H1 (cell line): ENCODE results near the gene UPB1. TPM values are rescaled to one million over a fixed set of nuclear protein-coding genes. Genes with fewer than 3 reads are reported as not detected.

Source experiments
- CTCF ChIA-PET: fragments of 300-600 bp; sonication (Branson Sonifier 250); formaldehyde crosslinking; loops from one replicate; lab custom pipeline; 2021; ENCODE audit not compliant: partially characterized antibody; lab: Charles Lee
- POLR2A ChIA-PET: fragments of 300-600 bp; sonication (Branson Sonifier 250); formaldehyde crosslinking; loops from one replicate; lab custom pipeline; 2021; ENCODE audit warnings: inconsistent platforms; ENCODE audit not compliant: partially characterized antibody; lab: Charles Lee
- DNase-seq, 2 experiments: peaks; one replicate each; pipeline versions ENCODE4 v3.0.0 to v3.0.0-alpha.2; 2010 to 2022; ENCODE audit warnings: low spot score in 2 of 2, low read depth in 1 of 2, mixed read lengths in 1 of 2
- FAIRE-seq: peaks from 2 replicates; lab custom pipeline; 2011; peaks lifted over from hg19 to GRCh38; lab: Jason Lieb, UNC
- H2AFZ ChIP-seq: 2 replicates; pipeline ENCODE4 v1.8.1; 2012; ENCODE audit warnings: low read length, inconsistent platforms
- H2AK5ac ChIP-seq: 2 replicates; pipeline ENCODE4 v1.6.1; 2013; ENCODE audit warnings: low read depth, low read length
- H2BK120ac ChIP-seq: replicated peaks from 2 replicates; pipeline ENCODE3; 2013; ENCODE audit warnings: low read depth, low read length, inconsistent platforms
- H2BK12ac ChIP-seq: 2 replicates; pipeline ENCODE4 v1.6.1; 2013; ENCODE audit warnings: low read depth, low read length
- H2BK15ac ChIP-seq: 2 replicates; pipeline ENCODE4 v1.6.1; 2013; ENCODE audit warnings: low read length
- H2BK20ac ChIP-seq: 2 replicates; pipeline ENCODE4 v1.6.1; 2013; ENCODE audit warnings: low read length
- H2BK5ac ChIP-seq: 2 replicates; pipeline ENCODE4 v1.6.1; 2013; ENCODE audit warnings: low read depth, low read length
- H3K14ac ChIP-seq: 2 replicates; pipeline ENCODE4 v1.6.1; 2013; ENCODE audit warnings: inconsistent platforms; ENCODE audit not compliant: insufficient read length
- H3K18ac ChIP-seq: 2 replicates; pipeline ENCODE4 v1.6.1; 2013; ENCODE audit warnings: low read length; ENCODE audit errors: extremely low read depth
- H3K23ac ChIP-seq: 2 replicates; pipeline ENCODE4 v1.6.1; 2013; ENCODE audit warnings: inconsistent platforms; ENCODE audit not compliant: insufficient read length
- H3K23me2 ChIP-seq: 2 replicates; pipeline ENCODE4 v1.6.1; 2013; ENCODE audit warnings: low read depth, low read length
- H3K27ac ChIP-seq: 2 replicates; pipeline ENCODE4 v1.6.1; 2011; ENCODE audit warnings: low read depth, low read length, inconsistent platforms
- H3K27me3 ChIP-seq, 4 experiments: replicated peaks in 1 of 4; 1 replicate in 1 of 4; 2 replicates in 3 of 4; pipeline versions ENCODE4 v1.6.1 to v1.8.1; 2011 to 2013; ENCODE audit warnings: low read length in 3 of 4, mild to moderate bottlenecking in 3 of 4, inconsistent platforms in 2 of 4, mixed read lengths in 2 of 4, moderate library complexity in 1 of 4; ENCODE audit not compliant: control insufficient read depth in 3 of 4, insufficient read depth in 3 of 4; ENCODE audit errors: extremely low read depth in 1 of 4
- H3K36me3 ChIP-seq, 4 experiments: 2 replicates each; pipeline versions ENCODE4 v1.6.1 to v1.8.1; 2011 to 2013; ENCODE audit warnings: mild to moderate bottlenecking in 4 of 4, low read length in 3 of 4, moderate library complexity in 2 of 4, control low read depth in 1 of 4, inconsistent platforms in 1 of 4; ENCODE audit not compliant: insufficient read depth in 4 of 4, control insufficient read depth in 2 of 4
- H3K4ac ChIP-seq: replicated peaks from 2 replicates; pipeline ENCODE3; 2013; ENCODE audit warnings: low read length, low read depth, mixed read lengths, inconsistent platforms; ENCODE audit not compliant: insufficient read length
- H3K4me1 ChIP-seq, 4 experiments: replicated peaks in 1 of 4; 1 replicate in 1 of 4; 2 replicates in 3 of 4; pipeline versions ENCODE4 v1.6.1 to v1.8.1; 2011 to 2013; ENCODE audit warnings: low read length in 3 of 4, inconsistent platforms in 2 of 4, mixed read lengths in 1 of 4; ENCODE audit not compliant: insufficient read depth in 4 of 4, control insufficient read depth in 3 of 4
- H3K4me2 ChIP-seq, 2 experiments: 2 replicates each; pipeline versions ENCODE4 v1.6.1 to v1.8.1; 2011 to 2013; ENCODE audit warnings: low read depth in 2 of 2, low read length in 2 of 2, control low read depth in 1 of 2, inconsistent platforms in 1 of 2, mild to moderate bottlenecking in 1 of 2; ENCODE audit not compliant: insufficient read depth in 1 of 2
- H3K4me3 ChIP-seq, 4 experiments: fragments of 200-600, 300-600 bp in 1 of 4; sonication (generic), shearing (Covaris generic), sonication (Bioruptor Twin) in 1 of 4; 2 replicates each; pipeline versions ENCODE4 v1.5.1 to v1.8.1; 2011 to 2016; ENCODE audit warnings: low read length in 4 of 4, low read depth in 3 of 4, control low read depth in 2 of 4, inconsistent platforms in 2 of 4, mild to moderate bottlenecking in 2 of 4, mixed read lengths in 1 of 4, moderate library complexity in 1 of 4; ENCODE audit not compliant: insufficient read depth in 2 of 4; ENCODE audit errors: extremely low read depth in 1 of 4
- H3K56ac ChIP-seq: replicated peaks from 2 replicates; pipeline ENCODE3; 2013; ENCODE audit warnings: low read depth, mild to moderate bottlenecking, mixed read lengths, low read length, inconsistent platforms; ENCODE audit not compliant: insufficient read length
- H3K79me1 ChIP-seq: 2 replicates; pipeline ENCODE4 v1.6.1; 2013; ENCODE audit warnings: low read depth, low read length, control low read depth
- H3K79me2 ChIP-seq, 2 experiments: 2 replicates each; pipeline versions ENCODE4 v1.6.1 to v1.8.1; 2012 to 2013; ENCODE audit warnings: low read length in 2 of 2, mild to moderate bottlenecking in 2 of 2, inconsistent platforms in 1 of 2; ENCODE audit not compliant: insufficient read depth in 2 of 2, control insufficient read depth in 1 of 2
- H3K9ac ChIP-seq, 4 experiments: replicated peaks in 1 of 4; 1 replicate in 1 of 4; 2 replicates in 3 of 4; pipeline versions ENCODE4 v1.6.1 to v1.8.1; 2011 to 2013; ENCODE audit warnings: low read depth in 3 of 4, low read length in 3 of 4, control low read depth in 2 of 4, mild to moderate bottlenecking in 2 of 4, moderate library complexity in 2 of 4, inconsistent platforms in 1 of 4; ENCODE audit errors: extremely low read depth in 1 of 4
- H3K9me3 ChIP-seq, 2 experiments: 2 replicates each; pipeline versions ENCODE4 v1.6.1 to v1.8.1; 2012 to 2013; ENCODE audit warnings: mild to moderate bottlenecking in 2 of 2, moderate library complexity in 2 of 2, control low read depth in 1 of 2, inconsistent platforms in 1 of 2, low read depth in 1 of 2, low read length in 1 of 2, mixed read lengths in 1 of 2; ENCODE audit not compliant: insufficient read depth in 2 of 2
- H4K20me1 ChIP-seq, 2 experiments: replicated peaks in 1 of 2; 2 replicates each; pipeline versions ENCODE3 to v1.8.1; 2011 to 2013; ENCODE audit warnings: inconsistent platforms in 2 of 2, low read length in 2 of 2, mild to moderate bottlenecking in 1 of 2; ENCODE audit not compliant: insufficient read depth in 2 of 2, control insufficient read depth in 1 of 2
- H4K5ac ChIP-seq: 2 replicates; pipeline ENCODE4 v1.6.1; 2013; ENCODE audit warnings: low read length, low read depth, mixed read lengths, inconsistent platforms; ENCODE audit not compliant: insufficient read length
- H4K8ac ChIP-seq: 2 replicates; pipeline ENCODE4 v1.8.0; 2013; ENCODE audit warnings: mild to moderate bottlenecking, moderate library complexity, low read length, inconsistent platforms; ENCODE audit not compliant: insufficient read depth; ENCODE audit errors: extremely low read depth
- H4K91ac ChIP-seq: replicated peaks from 2 replicates; pipeline ENCODE3; 2013; ENCODE audit warnings: low read length, mixed read lengths, inconsistent platforms; ENCODE audit not compliant: insufficient read length
- CHD1 ChIP-seq: IDR thresholded peaks from 2 replicates; pipeline ENCODE4 v1.6.1; 2012; ENCODE audit warnings: low read depth, low read length, improper control_type of control experiment
- CHD2 ChIP-seq: IDR thresholded peaks from 2 replicates; pipeline ENCODE4 v1.6.1; 2012; ENCODE audit warnings: low read length, improper control_type of control experiment
- CTCF ChIP-seq, 3 experiments: IDR thresholded peaks; 1 replicate in 2 of 3; 2 replicates in 1 of 3; pipeline versions ENCODE4 v1.5.1 to v1.6.1; 2011; ENCODE audit warnings: low read length in 3 of 3, mild to moderate bottlenecking in 3 of 3, inconsistent platforms in 2 of 3, low read depth in 1 of 3, moderate library complexity in 1 of 3; ENCODE audit not compliant: insufficient read depth in 1 of 3; ENCODE audit errors: control extremely low read depth in 1 of 3
- EGR1 ChIP-seq: IDR thresholded peaks from 2 replicates; pipeline ENCODE4 v1.6.1; 2011; ENCODE audit warnings: low read depth, low read length, borderline replicate concordance
- RBBP5 ChIP-seq: IDR thresholded peaks from 2 replicates; pipeline ENCODE4 v1.7.1; 2012; ENCODE audit warnings: low read depth, mild to moderate bottlenecking, inconsistent platforms, low read length, moderate library complexity, borderline replicate concordance
- TCF12 ChIP-seq: IDR thresholded peaks from 2 replicates; pipeline ENCODE4 v1.6.1; 2011; ENCODE audit warnings: low read depth, mild to moderate bottlenecking, low read length
- WGBS, 2 experiments: shearing (Covaris generic) in 1 of 2; methylation state at CpG; one replicate each; pipeline versions ENCODE4 v1.1.6 to v1.1.7; 2013 to 2015; ENCODE audit warnings: low lambda C conversion rate in 2 of 2, mixed read lengths in 2 of 2, inconsistent platforms in 1 of 2, low coverage in 1 of 2, missing lambda C conversion rate in 1 of 2; ENCODE audit not compliant: insufficient replicate concordance in 2 of 2, insufficient coverage in 1 of 2, insufficient read length in 1 of 2; ENCODE audit errors: extremely low coverage in 1 of 2, missing lambda C conversion rate in 1 of 2; 5-methylcytosine and 5-hydroxymethylcytosine counted together
- polyA plus RNA-seq, 7 experiments: library from polyadenylated mRNA; depleted of rRNA in 3 of 7; stranded (reverse) in 5 of 7; unstranded in 2 of 7; fragments of >200 nt in 5 of 7; fragments of 200-250 nt in 2 of 7; gene quantifications; 1 replicate in 5 of 7; 2 replicates in 1 of 7; 4 replicates in 1 of 7; pipeline versions ENCODE4 v1.2.1 to v1.2.3, GENCODE V29; 2011 to 2013; ENCODE audit warnings: missing spikeins in 2 of 7, mixed read lengths in 2 of 7
- total RNA-seq: library from RNA; stranded (reverse); fragmentation: NEBNext Ultra II Directional; extraction: Animal tissue kit (Norgen Biotek cat#: 25700); gene quantifications from 2 replicates; pipeline ENCODE4 v1.2.1, GENCODE V29; 2021

UPB1 gene
- total and polyA plus RNA-seq, 2 of the 8 experiments (the other 6 are each of a cell fraction or from before 2014, with no cell fraction given) = 0.09 TPM; not detected in 1

GRCh38 chr22:24550028-24550901 lies 55.1 kb downstream of the UPB1 start:
- no peak for FAIRE-seq

More at GRCh38 chr22:24550028-24550901, 55.1 kb downstream of the UPB1 start:
- Histone ChIP-seq H3K4ac (no peak overlapping the region), H3K36me3 (peaks cover 12 to 20% (median 18%) of the 10 kb centered on the region in 4 experiments; a peak in 7 of 8 replicates), H3K18ac (no peak overlapping the region), H4K5ac (no peak overlapping the region), H2AFZ (no peak overlapping the region), H3K27ac (no peak overlapping the region), H4K20me1 (peaks cover 7 to 28% of the 10 kb centered on the region in 2 experiments), H3K4me3 (no peak overlapping the region), H3K79me1 (peaks cover 20% of the 10 kb centered on the region), H2BK12ac (no peak overlapping the region), H2BK120ac (no peak overlapping the region), H3K9ac (no peak overlapping the region), H4K91ac (no peak overlapping the region), H3K14ac (no peak overlapping the region), H3K23ac (no peak overlapping the region), H2BK20ac (no peak overlapping the region), H3K23me2 (peaks cover 8% of the 10 kb centered on the region), H4K8ac (peak overlapping the region; percentile 68; the same call in 1 of the 2 replicates), H2BK15ac (no peak overlapping the region), H3K79me2 (peaks cover 7 to 48% of the 10 kb centered on the region in 2 experiments), H3K4me1 (peaks cover 0 to 12% (median 3%) of the 10 kb centered on the region in 4 experiments; a peak in 5 of 7 replicates), H3K56ac (no peak overlapping the region), H3K4me2 (no peak overlapping the region), H3K27me3 (no peaks in the 10 kb centered on the region), H2BK5ac (no peak overlapping the region), H2AK5ac (no peak overlapping the region), H3K9me3 (no peaks in the 10 kb centered on the region)
- ChIA-PET POLR2A (interaction anchor here (0.9 to 1.1 kb wide), 2 partner anchors 9 to 129 kb away, joined by 3 read pairs; no protein-coding TSS in a partner anchor), CTCF (interaction anchor here (1.2 to 2.7 kb wide), 5 partner anchors 11 to 45 kb away, joined by 3 to 8 read pairs (median 3); no protein-coding TSS in a partner anchor)
- no peak for DNase-seq
- TF ChIP-seq CHD1 (no peak), TCF12 (no peak), RBBP5 (no peak), EGR1 (no peak), CTCF (IDR thresholded peaks at IDR 0.05; ENCODE audit: control extremely low read depth in 1 of 3, insufficient read depth in 1 of 3, low read depth in 1 of 3, low read length in 3 of 3) (no peak), CHD2 (no peak)
- WGBS, 2 experiments = 95% methylated on average over 8 of the region's 8 CpGs; no CpG with 5 or more reads in 1 of the 2 experiments
